ENCODE data around the gene MSANTD1. TPM values are rescaled to one million over a fixed set of nuclear protein-coding genes. Genes with fewer than 3 reads are reported as not detected.
A peak's percentile ranks its signal among the peaks of the same experiment; 100 is the strongest.

Gene MSANTD1
- under 1 TPM; 0.66 to 0.87 (median 0.78) TPM for total RNA-seq

- ATAC-seq = no peak
- no peak for DNase-seq
- Mint-ChIP-seq H3K36me3 (ENCODE audit: insufficient read depth) (no peaks in the 10 kb centered on the region), H3K4me1 (ENCODE audit: low read depth) (no peaks in the 10 kb centered on the region), H3K4me3 (no peak within 1 kb of the TSS), H3K9me3 (no peaks in the 10 kb centered on the region), H3K27me3 (ENCODE audit: low read depth) (no peaks in the 10 kb centered on the region)
Observed at GRCh38 chr4:3248811-3249661, at the start of gene MSANTD1. MSANTD1 (plus strand) TSS chr4:3249159; CDS start chr4:3249223, 64 bp downstream.

DNA sequence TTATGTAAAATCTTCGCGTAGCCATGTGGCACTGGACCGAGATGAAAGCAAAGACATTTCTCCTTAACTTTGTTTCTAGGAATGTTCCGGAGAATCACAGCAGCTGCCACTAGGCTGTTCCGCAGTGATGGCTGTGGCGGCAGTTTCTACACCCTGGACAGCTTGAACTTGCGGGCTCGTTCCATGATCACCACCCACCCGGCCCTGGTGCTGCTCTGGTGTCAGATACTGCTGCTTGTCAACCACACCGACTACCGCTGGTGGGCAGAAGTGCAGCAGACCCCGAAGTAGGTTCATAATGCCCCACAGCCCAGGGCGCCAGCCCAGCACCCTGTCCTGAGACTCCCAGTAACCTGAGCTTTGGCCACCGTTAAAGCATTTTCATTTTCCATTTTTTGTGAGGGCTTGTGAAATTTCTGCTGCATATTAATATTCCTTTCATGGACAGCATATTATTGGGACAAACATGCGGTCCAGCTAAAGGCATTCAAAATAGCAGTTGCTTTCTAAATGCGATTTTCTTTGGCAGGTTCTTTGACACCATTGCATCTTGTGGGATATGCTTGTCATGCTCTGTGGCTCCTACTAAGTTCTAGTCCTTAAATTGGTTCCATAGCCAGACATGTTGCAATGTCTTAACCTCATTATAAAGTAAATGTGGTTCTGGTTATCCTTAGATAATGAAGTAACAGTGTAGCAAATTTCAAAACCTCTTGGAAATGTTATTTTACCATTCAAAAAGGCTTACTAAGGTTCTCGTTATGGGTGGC, 49.1 kb upstream of the MSANTD1 start:
- DNase-seq = no peak
- H3K36me3 Mint-ChIP-seq (ENCODE audit: insufficient read depth) = peaks cover 9% of the 10 kb centered on the region
- no peak for ATAC-seq
- H3K4me3 Mint-ChIP-seq = no peak overlapping the region
- H3K9me3 Mint-ChIP-seq = no peaks in the 10 kb centered on the region
- H3K27me3 Mint-ChIP-seq (ENCODE audit: low read depth) = no peaks in the 10 kb centered on the region
- peaks cover 72% of the 10 kb centered on the region for H3K4me1 Mint-ChIP-seq (ENCODE audit: low read depth)

DNA sequence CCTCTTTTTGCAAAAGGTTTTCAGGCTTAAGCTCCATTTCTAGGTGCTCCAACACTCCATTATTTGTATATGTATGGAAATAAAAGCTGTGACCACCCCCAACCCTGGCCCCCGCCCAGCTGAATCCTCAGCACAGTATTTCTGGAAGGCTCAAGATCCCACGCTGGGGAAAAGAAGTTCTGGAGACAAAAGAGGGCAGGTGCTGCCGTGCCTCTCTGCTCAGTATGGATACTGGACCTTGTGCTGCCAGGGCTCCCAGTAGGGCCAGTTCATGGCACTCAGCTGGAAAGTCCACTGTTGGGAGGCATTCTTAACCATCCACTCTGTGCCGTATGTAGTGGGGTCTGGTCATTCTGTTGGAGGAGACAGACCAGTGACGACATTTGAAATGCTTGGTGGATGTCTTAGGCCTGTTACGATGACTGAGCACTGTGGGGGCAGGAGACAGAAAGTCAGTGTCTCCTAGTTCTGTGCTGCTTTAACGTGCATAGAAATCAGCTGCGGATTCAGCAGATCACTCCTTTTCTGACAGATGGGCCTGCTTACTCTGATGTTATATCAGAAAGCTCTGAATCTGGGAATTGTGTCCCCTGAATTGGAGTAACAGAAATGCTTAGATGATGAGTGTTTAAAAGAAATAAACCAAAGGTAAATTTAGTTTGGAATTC, 48.4 kb upstream of the MSANTD1 start:
- Mint-ChIP-seq H3K4me3 (no peak overlapping the region), H3K36me3 (ENCODE audit: insufficient read depth) (peaks cover 9% of the 10 kb centered on the region), H3K9me3 (no peaks in the 10 kb centered on the region), H3K27me3 (ENCODE audit: low read depth) (no peaks in the 10 kb centered on the region), H3K4me1 (ENCODE audit: low read depth) (peaks cover 64% of the 10 kb centered on the region)
- ATAC-seq (no peak), DNase-seq (no peak)

GRCh38 chr4:3201718-3202702, 46.9 kb upstream of the MSANTD1 start:
- Mint-ChIP-seq H3K27me3 (ENCODE audit: low read depth) (no peaks in the 10 kb centered on the region), H3K9me3 (no peaks in the 10 kb centered on the region), H3K4me3 (peak overlapping the region; percentile 66), H3K36me3 (ENCODE audit: insufficient read depth) (peaks cover 18% of the 10 kb centered on the region), H3K4me1 (ENCODE audit: low read depth) (peaks cover 50% of the 10 kb centered on the region)
- DNase-seq (peak; percentile 49), ATAC-seq (peak; percentile 79)

DNA sequence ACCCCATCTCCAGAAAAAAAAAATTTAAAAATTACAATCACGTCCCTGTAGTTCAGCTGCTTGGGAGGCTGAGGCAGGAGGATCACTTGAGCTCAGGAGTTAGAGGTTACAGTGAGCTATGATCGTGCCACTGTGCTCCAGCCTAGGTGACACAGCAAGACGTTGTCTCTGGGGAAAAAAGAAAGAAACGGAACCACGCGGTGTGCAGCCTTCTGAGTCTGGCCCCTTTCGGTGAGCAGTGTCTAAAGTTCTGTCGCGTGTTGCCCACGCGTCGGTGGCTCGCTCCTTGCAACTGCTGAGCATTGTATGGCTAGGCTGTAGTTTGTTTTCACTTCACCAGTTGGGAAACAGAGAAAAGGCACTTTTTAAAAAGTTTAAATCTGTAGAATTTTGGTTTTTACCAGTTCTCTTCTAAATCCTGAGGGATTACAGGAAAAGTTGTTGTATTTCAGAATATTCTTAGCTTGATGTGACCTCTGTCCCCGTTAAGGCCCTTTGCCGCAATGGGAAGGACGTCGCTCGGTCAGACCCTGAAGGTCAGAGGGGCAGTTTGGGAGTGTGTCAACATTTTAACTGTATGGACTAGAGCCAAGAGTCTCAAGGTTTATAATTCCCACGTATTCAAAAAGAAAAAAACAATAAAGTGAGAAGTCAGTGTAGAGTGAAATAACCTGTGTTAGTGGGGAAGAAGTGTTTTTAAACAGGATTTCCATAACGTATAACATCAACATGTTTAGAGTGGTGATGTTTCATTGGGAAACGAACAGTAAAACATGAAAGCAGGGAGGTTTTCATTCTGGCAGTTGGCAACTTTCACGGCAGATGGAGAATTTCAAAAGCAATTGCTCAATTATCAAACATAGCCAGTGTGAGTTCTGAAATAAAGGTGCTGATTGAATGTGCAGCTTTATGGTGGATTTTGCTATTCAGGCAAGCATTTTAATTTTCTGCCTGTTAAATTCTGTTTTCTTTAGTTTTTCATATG, 45.8 kb upstream of the MSANTD1 start:
- H3K36me3 Mint-ChIP-seq (ENCODE audit: insufficient read depth) = peaks cover 28% of the 10 kb centered on the region
- peaks cover 41% of the 10 kb centered on the region for H3K4me1 Mint-ChIP-seq (ENCODE audit: low read depth)
- no peaks in the 10 kb centered on the region for H3K27me3 Mint-ChIP-seq (ENCODE audit: low read depth)
- H3K9me3 Mint-ChIP-seq = no peaks in the 10 kb centered on the region
- peak overlapping the region; percentile 66 for H3K4me3 Mint-ChIP-seq
- ATAC-seq (peak; percentile 50 to 59), DNase-seq (peak; percentile 29)

DNA sequence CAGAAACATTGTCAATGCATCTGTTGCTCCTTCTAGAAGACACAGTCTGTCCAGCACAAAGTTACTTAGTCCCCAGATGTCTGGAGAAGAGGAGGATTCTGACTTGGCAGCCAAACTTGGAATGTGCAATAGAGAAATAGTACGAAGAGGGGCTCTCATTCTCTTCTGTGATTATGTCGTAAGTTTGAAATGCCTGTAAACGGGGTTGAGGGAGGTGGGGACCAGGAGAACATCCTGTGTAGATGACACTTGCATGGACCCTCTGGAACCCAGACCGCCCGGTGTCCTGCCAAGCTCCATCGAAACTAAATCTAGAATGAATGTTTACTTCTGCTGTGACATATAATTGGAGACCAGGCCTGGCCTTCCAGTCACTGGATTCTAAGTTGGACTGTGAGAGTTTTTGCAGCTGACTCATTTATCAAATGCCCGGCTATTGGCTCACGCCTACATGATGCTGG, 45.0 kb upstream of the MSANTD1 start:
- ATAC-seq (no peak), DNase-seq (no peak)
- Mint-ChIP-seq H3K9me3 (no peaks in the 10 kb centered on the region), H3K27me3 (ENCODE audit: low read depth) (no peaks in the 10 kb centered on the region), H3K36me3 (ENCODE audit: insufficient read depth) (peaks cover 34% of the 10 kb centered on the region), H3K4me3 (no peak overlapping the region), H3K4me1 (ENCODE audit: low read depth) (peaks cover 41% of the 10 kb centered on the region)

GRCh38 chr4:3205995-3206394, 43.0 kb upstream of the MSANTD1 start:
- ATAC-seq (no peak), DNase-seq (no peak)
- peaks cover 31% of the 10 kb centered on the region for H3K4me1 Mint-ChIP-seq (ENCODE audit: low read depth)
- peaks cover 40% of the 10 kb centered on the region for H3K36me3 Mint-ChIP-seq (ENCODE audit: insufficient read depth)
- no peaks in the 10 kb centered on the region for H3K27me3 Mint-ChIP-seq (ENCODE audit: low read depth)
- no peaks in the 10 kb centered on the region for H3K9me3 Mint-ChIP-seq
- H3K4me3 Mint-ChIP-seq = no peak overlapping the region

- no peak overlapping the region for H3K4me3 Mint-ChIP-seq
- H3K27me3 Mint-ChIP-seq (ENCODE audit: low read depth) = no peaks in the 10 kb centered on the region
- DNase-seq (no peak), ATAC-seq (no peak)
- peaks cover 27% of the 10 kb centered on the region for H3K4me1 Mint-ChIP-seq (ENCODE audit: low read depth)
- no peaks in the 10 kb centered on the region for H3K9me3 Mint-ChIP-seq
- peaks cover 39% of the 10 kb centered on the region for H3K36me3 Mint-ChIP-seq (ENCODE audit: insufficient read depth)
Observed at GRCh38 chr4:3206439-3207100, 42.4 kb upstream of the MSANTD1 start.

DNA sequence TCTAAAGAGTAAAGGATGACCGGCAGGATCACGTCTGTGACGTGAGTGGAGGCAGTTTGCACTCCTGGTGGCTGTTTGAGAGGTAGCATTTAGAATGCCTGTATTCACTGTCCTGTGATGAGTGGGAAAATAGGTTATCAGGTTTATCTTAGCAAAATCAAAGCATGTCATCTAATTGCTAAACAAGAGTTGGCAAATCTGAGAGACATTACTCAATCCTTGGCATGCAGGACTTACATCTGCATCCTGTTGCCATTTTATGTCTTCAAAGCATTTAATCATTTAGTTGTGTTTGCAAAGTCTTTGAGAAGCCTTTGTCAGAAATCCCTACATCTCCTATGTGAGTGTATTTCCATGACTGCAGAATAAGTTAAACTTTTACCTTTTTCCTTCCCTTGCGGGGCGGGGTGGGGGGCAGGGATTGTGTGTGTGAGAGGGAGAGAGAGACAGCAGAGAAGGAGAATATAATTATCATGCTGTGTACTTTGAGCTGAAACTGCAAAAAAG, 41.4 kb upstream of the MSANTD1 start:
- H3K9me3 Mint-ChIP-seq = no peaks in the 10 kb centered on the region
- H3K4me1 Mint-ChIP-seq (ENCODE audit: low read depth) = peaks cover 17% of the 10 kb centered on the region
- no peak for ATAC-seq
- no peaks in the 10 kb centered on the region for H3K27me3 Mint-ChIP-seq (ENCODE audit: low read depth)
- DNase-seq = no peak
- peaks cover 42% of the 10 kb centered on the region for H3K36me3 Mint-ChIP-seq (ENCODE audit: insufficient read depth)
- H3K4me3 Mint-ChIP-seq = no peak overlapping the region

- H3K27me3 Mint-ChIP-seq (ENCODE audit: low read depth) = no peaks in the 10 kb centered on the region
- H3K4me1 Mint-ChIP-seq (ENCODE audit: low read depth) = peaks cover 4% of the 10 kb centered on the region
- no peaks in the 10 kb centered on the region for H3K9me3 Mint-ChIP-seq
- peaks cover 48% of the 10 kb centered on the region for H3K36me3 Mint-ChIP-seq (ENCODE audit: insufficient read depth)
- DNase-seq (no peak), ATAC-seq (no peak)
- H3K4me3 Mint-ChIP-seq = no peak overlapping the region
Observed at GRCh38 chr4:3208826-3209225, 40.1 kb upstream of the MSANTD1 start.

GRCh38 chr4:3209551-3210325, 39.2 kb upstream of the MSANTD1 start:
- no peaks in the 10 kb centered on the region for H3K4me1 Mint-ChIP-seq (ENCODE audit: low read depth)
- ATAC-seq (no peak), DNase-seq (no peak)
- H3K9me3 Mint-ChIP-seq = no peaks in the 10 kb centered on the region
- peaks cover 44% of the 10 kb centered on the region for H3K36me3 Mint-ChIP-seq (ENCODE audit: insufficient read depth)
- no peak overlapping the region for H3K4me3 Mint-ChIP-seq
- no peaks in the 10 kb centered on the region for H3K27me3 Mint-ChIP-seq (ENCODE audit: low read depth)
